Stomach (tissue), 9 donors: Measurements from ENCODE around the gene CYB5A. TPM values are rescaled to one million over a fixed set of nuclear protein-coding genes. Genes with fewer than 3 reads are reported as not detected.

Experiments used
- DNase-seq, 2 donors: peaks; one replicate each; pipeline versions ENCODE4 v3.0.0 to v3.0.0-alpha.2; 2013 to 2019
- H3K27ac ChIP-seq, 5 donors: fragments of 200-600 bp in 4 of 5; sonication (generic) in 4 of 5; one replicate each; pipeline ENCODE4 v1.5.1; 2013 to 2019; ENCODE audit warnings: mild to moderate bottlenecking in 1 of 5, moderate library complexity in 1 of 5
- H3K27me3 ChIP-seq, 3 donors: fragments of 200-600 bp; sonication (generic); one replicate each; pipeline ENCODE4 v1.5.1; 2017 to 2019; ENCODE audit warnings: mixed run types in 1 of 3
- H3K36me3 ChIP-seq, 4 donors: fragments of 200-600 bp; sonication (generic); 1 replicate in 3 of 4; 2 replicates in 1 of 4; pipeline ENCODE4 v1.5.1; 2016 to 2019
- H3K4me1 ChIP-seq, 4 donors: fragments of 200-600 bp; sonication (generic); one replicate each; pipeline ENCODE4 v1.5.1; 2016 to 2019
- H3K4me3 ChIP-seq, 4 donors: fragments of 200-600 bp; sonication (generic) in 3 of 4; one replicate each; pipeline ENCODE4 v1.5.1; 2016 to 2019; ENCODE audit warnings: mild to moderate bottlenecking in 1 of 4
- H3K9me3 ChIP-seq, 4 donors: fragments of 200-600 bp; sonication (generic); one replicate each; pipeline ENCODE4 v1.5.1; 2016 to 2019
- CTCF ChIP-seq, 7 experiments: fragments of 450-650 bp in 4 of 7; fragments of 200-600 bp in 3 of 7; sonication (generic) in 3 of 7; IDR thresholded peaks; one replicate each; pipeline ENCODE4 v1.5.1; 2016 to 2019; ENCODE audit warnings: antibody characterized with exemption in 7 of 7, control low read depth in 2 of 7, mild to moderate bottlenecking in 1 of 7
- EP300 ChIP-seq: sonication (generic); formaldehyde crosslinking; IDR thresholded peaks from one replicate; pipeline ENCODE4 v1.6.1; 2017; ENCODE audit warnings: antibody characterized with exemption
- POLR2A ChIP-seq, 4 donors: fragments of 450-650 bp; IDR thresholded peaks; one replicate each; pipeline ENCODE4 v1.6.1; 2016; ENCODE audit warnings: antibody characterized with exemption in 4 of 4, control low read depth in 2 of 4, mild to moderate bottlenecking in 1 of 4, moderate library complexity in 1 of 4
- POLR2AphosphoS5 ChIP-seq, 3 donors: sonication (generic); formaldehyde crosslinking; IDR thresholded peaks; one replicate each; pipeline ENCODE4 v1.6.1; 2016; ENCODE audit warnings: antibody characterized with exemption in 3 of 3
- WGBS, 5 donors: extraction: QIAGEN DNeasy Blood & Tissue Kit in 3 of 5; methylation state at CpG; one replicate each; pipeline versions ENCODE4 v1.1.5 to v1.1.7; 2013 to 2018; 5-methylcytosine and 5-hydroxymethylcytosine counted together
- intact Hi-C: fragments of 100-400 bp; cut with DNase I; formaldehyde crosslinking; loops from one replicate; pipeline ENCODE4 v1.15.1; 2023; ENCODE audit warnings: low total_unique reads
- polyA plus RNA-seq, 3 donors: library from polyadenylated mRNA; stranded (reverse); fragments of 200-250 nt; gene quantifications; one replicate each; pipeline ENCODE4 v1.2.3, GENCODE V29; 2013
- total RNA-seq, 5 donors: library from RNA; depleted of rRNA; stranded (reverse); fragments of >200 nt; gene quantifications; one replicate each; pipeline versions ENCODE4 v1.1.0 to v1.2.3, GENCODE V29; 2014 to 2016
- donor health status: healthy with polysubstance abuse.
- donor health status: Bipolar disorder and iron deficiency.
- donor health status: healthy.

Gene CYB5A
- total and polyA plus RNA-seq, 8 donors, result 75.9 to 450 (median 114) TPM

- TF ChIP-seq POLR2A (IDR thresholded peaks at IDR 0.05), result no peak
- no peak for TF ChIP-seq CTCF (IDR thresholded peaks at IDR 0.05)
- no peak for TF ChIP-seq POLR2AphosphoS5 (IDR thresholded peaks at IDR 0.05)
- TF ChIP-seq EP300, result no peak
- H3K4me3 ChIP-seq, result no peak overlapping the region
- peaks cover 11 to 25% (median 12%) of the 10 kb centered on the region in 4 donors for H3K4me1 ChIP-seq
- no peak overlapping the region for H3K27ac ChIP-seq
- H3K36me3 ChIP-seq, result no peaks in the 10 kb centered on the region
- intact Hi-C loops, result no loop called here
- no peak for DNase-seq
- no peaks in the 10 kb centered on the region for H3K27me3 ChIP-seq
- no peaks in the 10 kb centered on the region for H3K9me3 ChIP-seq
- WGBS, 5 donors, result 52 to 84% (median 76%) methylated on average over 9 of the region's 9 CpGs
Observed at GRCh38 chr18:74221081-74221480, 70.7 kb downstream of the CYB5A start.

GRCh38 chr18:74219056-74219455 lies 72.7 kb downstream of the CYB5A start:
- TF ChIP-seq CTCF (IDR thresholded peaks at IDR 0.05) (no peak), POLR2A (IDR thresholded peaks at IDR 0.05) (no peak), POLR2AphosphoS5 (IDR thresholded peaks at IDR 0.05) (no peak), EP300 (no peak)
- Histone ChIP-seq H3K4me3 (no peak overlapping the region), H3K4me1 (peaks cover 0 to 11% (median 4%) of the 10 kb centered on the region in 4 donors), H3K36me3 (no peaks in the 10 kb centered on the region), H3K27me3 (no peaks in the 10 kb centered on the region), H3K9me3 (no peaks in the 10 kb centered on the region), H3K27ac (no peak overlapping the region)
- DNase-seq, result no peak
- intact Hi-C loops, result no loop called here
- WGBS, 5 donors, result 91 to 97% (median 94%) methylated on average over 10 of the region's 10 CpGs

- DNase-seq, result peak; percentile 61 to 69
Observed at GRCh38 chr18:74217476-74218143, 74.2 kb downstream of the CYB5A start.

GRCh38 chr18:74216661-74217110 lies 75.1 kb downstream of the CYB5A start:
- 33 to 55% (median 52%) methylated on average over 3 of the region's 3 CpGs for WGBS, 5 donors
- H3K9me3 ChIP-seq, result no peaks in the 10 kb centered on the region
- DNase-seq, result no peak
- no peaks in the 10 kb centered on the region for H3K27me3 ChIP-seq
- H3K36me3 ChIP-seq, result no peaks in the 10 kb centered on the region
- intact Hi-C loops, result no loop called here
- H3K27ac ChIP-seq, result peak overlapping the region in 1 of 5 donors; percentile 46
- TF ChIP-seq POLR2AphosphoS5 (IDR thresholded peaks at IDR 0.05), result no peak
- no peak for TF ChIP-seq CTCF (IDR thresholded peaks at IDR 0.05)
- no peak for TF ChIP-seq POLR2A (IDR thresholded peaks at IDR 0.05)
- TF ChIP-seq EP300, result no peak
- H3K4me3 ChIP-seq, result no peak overlapping the region
- H3K4me1 ChIP-seq, result peaks cover 0 to 6% (median 4%) of the 10 kb centered on the region in 4 donors

More at GRCh38 chr18:74217476-74218143, 74.2 kb downstream of the CYB5A start:
- H3K4me3 ChIP-seq, result no peak overlapping the region
- TF ChIP-seq CTCF (IDR thresholded peaks at IDR 0.05), result no peak
- TF ChIP-seq POLR2A (IDR thresholded peaks at IDR 0.05), result no peak
- no peak for TF ChIP-seq POLR2AphosphoS5 (IDR thresholded peaks at IDR 0.05)
- no peak for TF ChIP-seq EP300
- H3K9me3 ChIP-seq, result no peaks in the 10 kb centered on the region
- intact Hi-C loops, result no loop called here
- WGBS, 5 donors, result 34 to 55% (median 42%) methylated on average over 7 of the region's 7 CpGs
- no peaks in the 10 kb centered on the region for H3K27me3 ChIP-seq
- peaks cover 0 to 6% (median 4%) of the 10 kb centered on the region in 4 donors for H3K4me1 ChIP-seq
- peak overlapping the region in 1 of 5 donors; percentile 46 for H3K27ac ChIP-seq
- no peaks in the 10 kb centered on the region for H3K36me3 ChIP-seq
